ENCODE results near the gene GTPBP8. TPM values are rescaled to one million over a fixed set of nuclear protein-coding genes. Genes with fewer than 3 reads are reported as not detected.
"Not testable (repeated sequence)": the region's sequence is repeated elsewhere in the genome, so short reads cannot be mapped to it uniquely, and the experiment has no call there.

The GTPBP8 gene
- total RNA-seq, 2 donors from 2014 or later = 17.0 to 17.2 TPM

GRCh38 chr3:113040231-113040630 lies 49.4 kb downstream of the GTPBP8 start:
- no peaks in the 10 kb centered on the region for H3K36me3 ChIP-seq
- no peaks in the 10 kb centered on the region for H3K27me3 ChIP-seq
- TF ChIP-seq CTCF (IDR thresholded peaks at IDR 0.05) = no peak
- H3K4me3 ChIP-seq = no peak overlapping the region
- H3K9ac ChIP-seq (ENCODE audit: low read depth in 2 of 2, low read length in 2 of 2) = no peak overlapping the region
- no peaks in the 10 kb centered on the region for H3K9me3 ChIP-seq
- intact Hi-C loops (cut with DNase I) = no loop called here
- H3K27ac ChIP-seq = no peak overlapping the region
- DNase-seq = no peak
- no peaks in the 10 kb centered on the region for H3K4me1 ChIP-seq

GRCh38 chr3:113043686-113044085 lies 52.9 kb downstream of the GTPBP8 start:
- Histone ChIP-seq H3K4me1 (no peaks in the 10 kb centered on the region), H3K27ac (no peak overlapping the region), H3K9ac (ENCODE audit: low read depth in 2 of 2, low read length in 2 of 2) (no peak overlapping the region), H3K4me3 (no peak overlapping the region), H3K27me3 (no peaks in the 10 kb centered on the region), H3K9me3 (no peaks in the 10 kb centered on the region), H3K36me3 (no peaks in the 10 kb centered on the region)
- DNase-seq = no peak
- intact Hi-C loops (cut with DNase I) = no loop called here
- no peak for TF ChIP-seq CTCF (IDR thresholded peaks at IDR 0.05)

GRCh38 chr3:113046186-113046965 lies 55.6 kb downstream of the GTPBP8 start:
- DNase-seq; H3K4me1 ChIP-seq; intact Hi-C loops (cut with DNase I); H3K36me3 ChIP-seq; H3K27ac ChIP-seq; H3K9me3 ChIP-seq; H3K27me3 ChIP-seq; H3K9ac ChIP-seq (ENCODE audit: low read depth in 2 of 2, low read length in 2 of 2); H3K4me3 ChIP-seq: not testable (repeated sequence)

- TF ChIP-seq CTCF (IDR thresholded peaks at IDR 0.05) = peak; percentile 93
- no peak overlapping the region for H3K9ac ChIP-seq (ENCODE audit: low read depth in 2 of 2, low read length in 2 of 2)
- H3K27me3 ChIP-seq = no peaks in the 10 kb centered on the region
- intact Hi-C loops (cut with DNase I) = no loop called here
- no peak overlapping the region for H3K27ac ChIP-seq
- H3K9me3 ChIP-seq = no peaks in the 10 kb centered on the region
- no peak overlapping the region for H3K4me3 ChIP-seq
- H3K4me1 ChIP-seq = no peaks in the 10 kb centered on the region
- peak; percentile 90 for DNase-seq
- no peaks in the 10 kb centered on the region for H3K36me3 ChIP-seq
Observed at GRCh38 chr3:113051302-113051711, 60.5 kb downstream of the GTPBP8 start.

Other genes with a start within 250 kb of the GTPBP8 start
- gene CD200R1L, start 144.1 kb upstream of the GTPBP8 start, total RNA-seq = not detected
- gene CD200R1, start 15.9 kb upstream of the GTPBP8 start, total RNA-seq = 1 to 10 TPM in 1 of 2 donors, under 1 TPM in 1; 0.84 to 1.1 TPM
- gene BOC, start 220.6 kb downstream of the GTPBP8 start, total RNA-seq = 1 to 10 TPM; 1.9 to 9.8 TPM

Measured in colonic mucosa (tissue), 4 donors.